HL-60 (cell line): ENCODE results near the gene TTF2.

Experiments used
- DNase-seq, 2 experiments: peaks; one replicate each; pipeline ENCODE4 v3.0.0-alpha.2; 2010 to 2020; ENCODE audit warnings: low read depth in 1 of 2, low spot score in 1 of 2
- H3K27ac ChIP-seq: fragments of 250-450 bp; sonication (Bioruptor Pico); replicated peaks from 2 replicates; pipeline ENCODE4 v1.5.1; 2020; ENCODE audit warnings: mild to moderate bottlenecking, moderate library complexity
- H3K27me3 ChIP-seq: fragments of 250-450 bp; sonication (Bioruptor Pico); 2 replicates; pipeline ENCODE4 v1.5.1; 2021; ENCODE audit warnings: mild to moderate bottlenecking, moderate library complexity; ENCODE audit not compliant: insufficient read depth, poor library complexity, severe bottlenecking
- H3K4me3 ChIP-seq: replicated peaks from 2 replicates; pipeline ENCODE4 v1.5.1; 2011; ENCODE audit warnings: mild to moderate bottlenecking, control low read depth, low read length; ENCODE audit not compliant: insufficient read depth
- CTCF ChIP-seq: IDR thresholded peaks from one replicate; pipeline ENCODE4 v1.5.1; 2011; ENCODE audit warnings: low read length, control low read depth, inconsistent platforms; ENCODE audit not compliant: insufficient read depth
- GABPA ChIP-seq: IDR thresholded peaks from 2 replicates; pipeline ENCODE4 v1.6.1; 2012; ENCODE audit warnings: low read depth
- POLR2AphosphoS5 ChIP-seq: IDR thresholded peaks from 2 replicates; pipeline ENCODE4 v1.6.1; 2012; ENCODE audit warnings: low read depth
- REST ChIP-seq: IDR thresholded peaks from 2 replicates; pipeline ENCODE4 v1.6.1; 2012; ENCODE audit warnings: low read depth; ENCODE audit not compliant: insufficient replicate concordance
- SPI1 ChIP-seq: IDR thresholded peaks from 2 replicates; pipeline ENCODE4 v1.6.1; 2012; ENCODE audit warnings: low read depth, mild to moderate bottlenecking, borderline replicate concordance

Gene TTF2

GRCh38 chr1:117143172-117143571 lies 83.0 kb downstream of the TTF2 start:
- TF ChIP-seq REST (no peak), CTCF (no peak), SPI1 (no peak), POLR2AphosphoS5 (no peak), GABPA (no peak)
- H3K27me3 ChIP-seq, result peaks cover 6% of the 10 kb centered on the region
- H3K27ac ChIP-seq, result no peak overlapping the region
- no peak for DNase-seq
- no peak overlapping the region for H3K4me3 ChIP-seq

- no peak for DNase-seq
- no peak overlapping the region for H3K27ac ChIP-seq
- TF ChIP-seq GABPA, result no peak
- TF ChIP-seq REST, result no peak
- no peak for TF ChIP-seq SPI1
- H3K4me3 ChIP-seq, result no peak overlapping the region
- peaks cover 6% of the 10 kb centered on the region for H3K27me3 ChIP-seq
These were observed 83.7 kb downstream of the TTF2 start for GRCh38 chr1:117143871-117144270.

GRCh38 chr1:117146072-117146471 lies 85.9 kb downstream of the TTF2 start:
- Histone ChIP-seq H3K27me3 (peaks cover 6% of the 10 kb centered on the region), H3K4me3 (no peak overlapping the region), H3K27ac (no peak overlapping the region)
- TF ChIP-seq GABPA (no peak), REST (no peak), SPI1 (no peak), POLR2AphosphoS5 (no peak), CTCF (no peak)
- DNase-seq, result no peak
